ENCODE measurements around the gene IQSEC1. TPM values are rescaled to one million over a fixed set of nuclear protein-coding genes. Genes with fewer than 3 reads are reported as not detected.

Gene IQSEC1
- polyA plus RNA-seq, 4 donors, result 1.1 to 24.8 (median 7.8) TPM

- WGBS, 3 donors, result 52 to 62% (median 54%) methylated on average over 23 of the region's 23 CpGs
- H3K27me3 ChIP-seq (ENCODE audit: control insufficient read depth in 3 of 3, insufficient read depth in 3 of 3, low read length in 3 of 3), result peaks cover 0 to 7% (median 0%) of the 10 kb centered on the region in 3 donors
- no peaks in the 10 kb centered on the region for H3K9me3 ChIP-seq (ENCODE audit: control insufficient read depth in 2 of 2, insufficient read depth in 1 of 2, low read depth in 1 of 2, low read length in 1 of 2)
- no peak for DNase-seq
- no peak for FAIRE-seq
- H3K27ac ChIP-seq (ENCODE audit: low read depth in 1 of 3, low read length in 2 of 3), result no peak overlapping the region
- H3K4me1 ChIP-seq (ENCODE audit: control insufficient read depth in 3 of 3, insufficient read depth in 2 of 3, low read depth in 1 of 3, low read length in 2 of 3), result no peaks in the 10 kb centered on the region
- no peak overlapping the region for H3K4me3 ChIP-seq (ENCODE audit: low read depth in 1 of 3, low read length in 3 of 3)
- H3K36me3 ChIP-seq (ENCODE audit: control insufficient read depth in 3 of 3, insufficient read depth in 2 of 3, low read depth in 1 of 3, low read length in 3 of 3), result no peaks in the 10 kb centered on the region
Observed at GRCh38 chr3:13092621-13093617, 19.7 kb upstream of the IQSEC1 start.

- Histone ChIP-seq H3K9me3 (ENCODE audit: control insufficient read depth in 2 of 2, insufficient read depth in 1 of 2, low read depth in 1 of 2, low read length in 1 of 2) (no peaks in the 10 kb centered on the region), H3K4me1 (ENCODE audit: control insufficient read depth in 3 of 3, insufficient read depth in 2 of 3, low read depth in 1 of 3, low read length in 2 of 3) (no peaks in the 10 kb centered on the region), H3K27ac (ENCODE audit: low read depth in 1 of 3, low read length in 2 of 3) (no peak overlapping the region), H3K4me3 (ENCODE audit: low read depth in 1 of 3, low read length in 3 of 3) (no peak overlapping the region), H3K27me3 (ENCODE audit: control insufficient read depth in 3 of 3, insufficient read depth in 3 of 3, low read length in 3 of 3) (peaks cover 0 to 7% (median 0%) of the 10 kb centered on the region in 3 donors), H3K36me3 (ENCODE audit: control insufficient read depth in 3 of 3, insufficient read depth in 2 of 3, low read depth in 1 of 3, low read length in 3 of 3) (no peaks in the 10 kb centered on the region)
- 31 to 38% (median 34%) methylated on average over 20 of the region's 20 CpGs for WGBS, 3 donors
- DNase-seq (peak; percentile 67 to 82), FAIRE-seq (no peak)
Observed at GRCh38 chr3:13091898-13092611, 18.8 kb upstream of the IQSEC1 start.

GRCh38 chr3:13088028-13089006 lies 15.1 kb upstream of the IQSEC1 start:
- Histone ChIP-seq H3K4me3 (ENCODE audit: low read depth in 1 of 3, low read length in 3 of 3) (no peak overlapping the region), H3K27ac (ENCODE audit: low read depth in 1 of 3, low read length in 2 of 3) (peak overlapping the region in 1 of 3 donors; percentile 8), H3K9me3 (ENCODE audit: control insufficient read depth in 2 of 2, insufficient read depth in 1 of 2, low read depth in 1 of 2, low read length in 1 of 2) (no peaks in the 10 kb centered on the region), H3K36me3 (ENCODE audit: control insufficient read depth in 3 of 3, insufficient read depth in 2 of 3, low read depth in 1 of 3, low read length in 3 of 3) (no peaks in the 10 kb centered on the region), H3K27me3 (ENCODE audit: control insufficient read depth in 3 of 3, insufficient read depth in 3 of 3, low read length in 3 of 3) (peaks cover 0 to 4% (median 0%) of the 10 kb centered on the region in 3 donors), H3K4me1 (ENCODE audit: control insufficient read depth in 3 of 3, insufficient read depth in 2 of 3, low read depth in 1 of 3, low read length in 2 of 3) (no peaks in the 10 kb centered on the region)
- 71 to 78% (median 71%) methylated on average over 13 to 14 of the region's 14 CpGs for WGBS, 3 donors
- FAIRE-seq (no peak), DNase-seq (no peak)

GRCh38 chr3:13087320-13087990 lies 14.2 kb upstream of the IQSEC1 start:
- Histone ChIP-seq H3K4me1 (ENCODE audit: control insufficient read depth in 3 of 3, insufficient read depth in 2 of 3, low read depth in 1 of 3, low read length in 2 of 3) (no peaks in the 10 kb centered on the region), H3K9me3 (ENCODE audit: control insufficient read depth in 2 of 2, insufficient read depth in 1 of 2, low read depth in 1 of 2, low read length in 1 of 2) (no peaks in the 10 kb centered on the region), H3K27ac (ENCODE audit: low read depth in 1 of 3, low read length in 2 of 3) (no peak overlapping the region), H3K27me3 (ENCODE audit: control insufficient read depth in 3 of 3, insufficient read depth in 3 of 3, low read length in 3 of 3) (peaks cover 0 to 2% (median 0%) of the 10 kb centered on the region in 3 donors), H3K4me3 (ENCODE audit: low read depth in 1 of 3, low read length in 3 of 3) (no peak overlapping the region), H3K36me3 (ENCODE audit: control insufficient read depth in 3 of 3, insufficient read depth in 2 of 3, low read depth in 1 of 3, low read length in 3 of 3) (no peaks in the 10 kb centered on the region)
- DNase-seq (no peak), FAIRE-seq (no peak)
- WGBS, 3 donors, result 51 to 61% (median 59%) methylated on average over 11 of the region's 11 CpGs

GRCh38 chr3:13086531-13086981 lies 13.3 kb upstream of the IQSEC1 start:
- Histone ChIP-seq H3K27me3 (ENCODE audit: control insufficient read depth in 3 of 3, insufficient read depth in 3 of 3, low read length in 3 of 3) (peaks cover 0 to 2% (median 0%) of the 10 kb centered on the region in 3 donors), H3K36me3 (ENCODE audit: control insufficient read depth in 3 of 3, insufficient read depth in 2 of 3, low read depth in 1 of 3, low read length in 3 of 3) (no peaks in the 10 kb centered on the region), H3K9me3 (ENCODE audit: control insufficient read depth in 2 of 2, insufficient read depth in 1 of 2, low read depth in 1 of 2, low read length in 1 of 2) (no peaks in the 10 kb centered on the region), H3K27ac (ENCODE audit: low read depth in 1 of 3, low read length in 2 of 3) (no peak overlapping the region), H3K4me3 (ENCODE audit: low read depth in 1 of 3, low read length in 3 of 3) (no peak overlapping the region), H3K4me1 (ENCODE audit: control insufficient read depth in 3 of 3, insufficient read depth in 2 of 3, low read depth in 1 of 3, low read length in 2 of 3) (no peaks in the 10 kb centered on the region)
- FAIRE-seq (no peak), DNase-seq (no peak)
- 83 to 89% (median 84%) methylated on average over 7 of the region's 7 CpGs for WGBS, 3 donors

GRCh38 chr3:13085846-13086179 lies 12.6 kb upstream of the IQSEC1 start:
- H3K27ac ChIP-seq (ENCODE audit: low read depth in 1 of 3, low read length in 2 of 3), result no peak overlapping the region
- no peak overlapping the region for H3K4me3 ChIP-seq (ENCODE audit: low read depth in 1 of 3, low read length in 3 of 3)
- H3K36me3 ChIP-seq (ENCODE audit: control insufficient read depth in 3 of 3, insufficient read depth in 2 of 3, low read depth in 1 of 3, low read length in 3 of 3), result no peaks in the 10 kb centered on the region
- no peak for FAIRE-seq
- 89 to 96% (median 93%) methylated on average over 8 of the region's 8 CpGs for WGBS, 3 donors
- no peaks in the 10 kb centered on the region for H3K9me3 ChIP-seq (ENCODE audit: control insufficient read depth in 2 of 2, insufficient read depth in 1 of 2, low read depth in 1 of 2, low read length in 1 of 2)
- no peak for DNase-seq
- no peaks in the 10 kb centered on the region for H3K4me1 ChIP-seq (ENCODE audit: control insufficient read depth in 3 of 3, insufficient read depth in 2 of 3, low read depth in 1 of 3, low read length in 2 of 3)
- peaks cover 0 to 2% (median 0%) of the 10 kb centered on the region in 3 donors for H3K27me3 ChIP-seq (ENCODE audit: control insufficient read depth in 3 of 3, insufficient read depth in 3 of 3, low read length in 3 of 3)

GRCh38 chr3:13085081-13085845 lies 12.0 kb upstream of the IQSEC1 start:
- FAIRE-seq (no peak), DNase-seq (no peak)
- H3K36me3 ChIP-seq (ENCODE audit: control insufficient read depth in 3 of 3, insufficient read depth in 2 of 3, low read depth in 1 of 3, low read length in 3 of 3), result no peaks in the 10 kb centered on the region
- H3K27me3 ChIP-seq (ENCODE audit: control insufficient read depth in 3 of 3, insufficient read depth in 3 of 3, low read length in 3 of 3), result peaks cover 0 to 6% (median 0%) of the 10 kb centered on the region in 3 donors
- no peaks in the 10 kb centered on the region for H3K9me3 ChIP-seq (ENCODE audit: control insufficient read depth in 2 of 2, insufficient read depth in 1 of 2, low read depth in 1 of 2, low read length in 1 of 2)
- H3K4me3 ChIP-seq (ENCODE audit: low read depth in 1 of 3, low read length in 3 of 3), result no peak overlapping the region
- H3K4me1 ChIP-seq (ENCODE audit: control insufficient read depth in 3 of 3, insufficient read depth in 2 of 3, low read depth in 1 of 3, low read length in 2 of 3), result no peaks in the 10 kb centered on the region
- H3K27ac ChIP-seq (ENCODE audit: low read depth in 1 of 3, low read length in 2 of 3), result no peak overlapping the region
- WGBS, 3 donors, result 80 to 88% (median 87%) methylated on average over 26 of the region's 26 CpGs

Data from small intestine (tissue), 7 donors.